T-helper 17 cell (primary cell): ENCODE measurements around the gene ODAD3. TPM values are rescaled to one million over a fixed set of nuclear protein-coding genes. Genes with fewer than 3 reads are reported as not detected.
"Not testable (repeated sequence)": the region's sequence is repeated elsewhere in the genome, so short reads cannot be mapped to it uniquely, and the experiment has no call there.

Experiments
- ATAC-seq: fragments of 150-1000 bp; cut with Tn5 transposase; 2 replicates; pipeline ENCODE4 v1.10.0; 2021; ENCODE audit warnings: mild to moderate bottlenecking, moderate library complexity
- DNase-seq, 3 donors: peaks; one replicate each; pipeline versions ENCODE4 v3.0.0 to v3.0.0-alpha.2; 2020 to 2021
- H3K9me3 ChIP-seq: one replicate; pipeline ENCODE4 v1.7.0; 2013; ENCODE audit warnings: low read length, mild to moderate bottlenecking; ENCODE audit not compliant: control insufficient read depth, poor library complexity, severe bottlenecking
- H3K27ac Mint-ChIP-seq: one replicate; pipeline ENCODE4 v1.8.0; 2022; ENCODE audit warnings: mild to moderate bottlenecking, moderate library complexity, mixed read lengths
- H3K27me3 Mint-ChIP-seq: one replicate; pipeline ENCODE4 v1.8.0; 2022; ENCODE audit warnings: mixed read lengths
- H3K36me3 Mint-ChIP-seq: one replicate; pipeline ENCODE4 v1.8.0; 2022; ENCODE audit warnings: low read depth, mixed read lengths
- H3K4me1 Mint-ChIP-seq: one replicate; pipeline ENCODE4 v1.8.0; 2022; ENCODE audit warnings: mild to moderate bottlenecking, mixed read lengths
- H3K4me3 Mint-ChIP-seq: one replicate; pipeline ENCODE4 v1.8.0; 2022; ENCODE audit warnings: mild to moderate bottlenecking, moderate library complexity, mixed read lengths
- total RNA-seq, 4 donors: library from RNA in 2 of 4; stranded (reverse) in 2 of 4; gene quantifications; one replicate each; pipeline ENCODE4 v1.2.3 and lab custom pipeline; 2022 to 2026

Gene ODAD3
- total RNA-seq, 2 donors from 2014 or later, result not detected

DNA sequence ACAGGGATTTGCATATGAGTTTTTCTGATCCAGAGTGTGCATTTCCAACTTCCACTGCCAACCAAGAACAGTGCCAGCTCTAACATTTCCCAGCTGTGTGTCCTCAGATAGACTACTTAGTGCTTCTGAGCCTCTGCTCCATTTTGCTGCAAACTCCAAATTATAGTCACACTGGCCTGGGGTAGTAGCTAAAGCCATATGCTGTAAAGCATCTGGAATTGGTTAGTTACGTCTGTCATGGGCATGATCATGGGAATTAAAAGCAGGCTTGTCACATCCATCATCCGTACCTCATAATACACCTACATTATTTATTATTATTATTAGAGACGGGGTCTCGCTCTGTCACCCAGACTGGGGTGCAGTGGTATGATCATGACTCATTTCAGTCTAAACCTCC is 38.8 kb upstream of the ODAD3 start:
- no peaks in the 10 kb centered on the region for H3K9me3 ChIP-seq
- no peak overlapping the region for H3K27ac Mint-ChIP-seq
- peaks cover 20% of the 10 kb centered on the region for H3K27me3 Mint-ChIP-seq
- H3K4me1 Mint-ChIP-seq, result peaks cover 2% of the 10 kb centered on the region
- ATAC-seq (no peak), DNase-seq (no peak)
- H3K36me3 Mint-ChIP-seq, result no peaks in the 10 kb centered on the region
- H3K4me3 Mint-ChIP-seq, result no peak overlapping the region

DNA sequence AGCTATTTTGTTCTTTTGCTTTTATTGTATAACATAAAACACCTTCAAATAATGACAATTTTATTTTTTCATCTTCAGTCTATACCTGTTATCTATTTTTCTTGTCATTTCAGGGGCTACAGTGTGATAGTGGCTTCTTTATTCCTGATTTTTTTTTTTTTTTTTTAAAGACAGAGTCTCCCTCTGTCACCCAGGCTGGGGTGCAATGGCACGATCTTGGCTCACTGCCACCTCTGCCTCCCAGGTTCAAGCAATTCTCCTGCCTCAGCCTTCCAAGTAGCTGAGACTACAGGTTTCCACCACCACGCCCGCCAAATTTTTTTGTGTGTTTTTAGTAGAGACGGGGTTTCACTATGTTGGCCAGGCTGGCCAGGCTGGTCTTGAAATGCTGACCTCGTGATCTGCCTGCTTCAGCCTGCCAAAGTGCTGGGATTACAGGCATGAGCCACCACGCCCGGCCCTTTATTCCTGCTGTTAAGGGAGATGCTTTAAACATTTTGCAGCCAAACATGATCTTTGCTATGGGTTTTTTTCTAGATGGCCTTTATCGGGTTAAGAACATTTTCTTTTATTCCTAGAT is 33.4 kb upstream of the ODAD3 start:
- not testable (repeated sequence) for H3K4me1 Mint-ChIP-seq, H3K36me3 Mint-ChIP-seq, H3K9me3 ChIP-seq, H3K4me3 Mint-ChIP-seq, H3K27me3 Mint-ChIP-seq, H3K27ac Mint-ChIP-seq, ATAC-seq, DNase-seq

- no peaks in the 10 kb centered on the region for H3K9me3 ChIP-seq
- no peak overlapping the region for H3K27ac Mint-ChIP-seq
- ATAC-seq, result no peak
- no peaks in the 10 kb centered on the region for H3K36me3 Mint-ChIP-seq
- no peak overlapping the region for H3K4me3 Mint-ChIP-seq
- H3K4me1 Mint-ChIP-seq, result peaks cover 5% of the 10 kb centered on the region
- DNase-seq, result no peak
- no peaks in the 10 kb centered on the region for H3K27me3 Mint-ChIP-seq
Measured at GRCh38 chr19:11465600-11465999, 30.7 kb upstream of the ODAD3 start.

GRCh38 chr19:11464333-11465265 is 29.7 kb upstream of the ODAD3 start:
- Mint-ChIP-seq H3K4me3 (no peak overlapping the region), H3K27ac (no peak overlapping the region), H3K36me3 (peaks cover 2% of the 10 kb centered on the region), H3K4me1 (peaks cover 5% of the 10 kb centered on the region), H3K27me3 (peaks cover 7% of the 10 kb centered on the region)
- no peaks in the 10 kb centered on the region for H3K9me3 ChIP-seq
- no peak for ATAC-seq
- DNase-seq, result no peak

DNA sequence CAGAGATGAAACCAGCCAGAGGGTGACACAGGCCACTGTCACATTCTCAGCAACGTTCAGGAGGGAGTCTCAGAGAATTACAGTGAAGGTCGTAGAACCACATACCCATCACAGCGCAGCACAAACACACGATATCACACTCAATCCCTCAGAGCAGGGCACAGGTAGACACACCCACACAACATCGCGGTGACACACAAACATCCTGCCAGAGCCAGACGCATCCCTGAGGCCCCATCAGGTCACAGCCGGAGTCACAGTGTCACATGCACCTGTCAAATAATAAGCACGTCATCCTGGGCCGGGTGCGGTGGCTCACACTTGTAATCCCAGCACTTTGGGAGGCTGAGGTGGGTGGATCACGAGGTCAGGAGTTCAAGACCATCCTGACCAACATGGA is 28.5 kb upstream of the ODAD3 start:
- no peak overlapping the region for H3K27ac Mint-ChIP-seq
- peak; percentile 82 for ATAC-seq
- H3K27me3 Mint-ChIP-seq, result peaks cover 11% of the 10 kb centered on the region
- peaks cover 2% of the 10 kb centered on the region for H3K36me3 Mint-ChIP-seq
- peaks cover 5% of the 10 kb centered on the region for H3K4me1 Mint-ChIP-seq
- no peak for DNase-seq
- H3K4me3 Mint-ChIP-seq, result no peak overlapping the region
- no peaks in the 10 kb centered on the region for H3K9me3 ChIP-seq

GRCh38 chr19:11461453-11461852 is 26.5 kb upstream of the ODAD3 start:
- no peak overlapping the region for H3K27ac Mint-ChIP-seq
- no peaks in the 10 kb centered on the region for H3K9me3 ChIP-seq
- peaks cover 2% of the 10 kb centered on the region for H3K36me3 Mint-ChIP-seq
- DNase-seq (no peak), ATAC-seq (no peak)
- H3K4me1 Mint-ChIP-seq, result peaks cover 5% of the 10 kb centered on the region
- H3K4me3 Mint-ChIP-seq, result no peak overlapping the region
- peaks cover 18% of the 10 kb centered on the region for H3K27me3 Mint-ChIP-seq

DNA sequence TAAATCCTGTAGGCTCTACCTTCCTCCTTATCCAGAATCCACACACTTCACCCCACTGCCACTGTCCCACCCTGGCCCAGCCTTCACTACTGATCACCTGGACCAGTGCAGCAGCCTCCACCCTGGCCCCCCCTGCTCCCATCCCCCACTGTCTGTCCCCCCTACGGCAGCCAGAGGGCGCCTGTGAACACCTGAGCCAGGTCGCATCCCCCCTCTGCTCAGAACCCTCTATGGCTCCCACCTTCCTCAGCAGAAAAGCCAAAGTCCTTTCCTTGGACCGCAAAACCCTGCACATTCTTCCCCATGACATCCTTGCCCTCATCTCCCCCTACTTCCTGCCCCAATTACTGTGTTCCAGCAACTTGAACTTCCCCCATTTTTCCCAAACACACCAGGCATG is 25.3 kb upstream of the ODAD3 start:
- peaks cover 3% of the 10 kb centered on the region for H3K4me1 Mint-ChIP-seq
- H3K27ac Mint-ChIP-seq, result no peak overlapping the region
- no peak overlapping the region for H3K4me3 Mint-ChIP-seq
- H3K36me3 Mint-ChIP-seq, result peaks cover 2% of the 10 kb centered on the region
- peaks cover 18% of the 10 kb centered on the region for H3K27me3 Mint-ChIP-seq
- DNase-seq (no peak), ATAC-seq (no peak)
- H3K9me3 ChIP-seq, result no peaks in the 10 kb centered on the region

GRCh38 chr19:11458912-11459311 is 24.0 kb upstream of the ODAD3 start:
- DNase-seq, result not testable (repeated sequence)
- H3K27me3 Mint-ChIP-seq, result peaks cover 18% of the 10 kb centered on the region

DNA sequence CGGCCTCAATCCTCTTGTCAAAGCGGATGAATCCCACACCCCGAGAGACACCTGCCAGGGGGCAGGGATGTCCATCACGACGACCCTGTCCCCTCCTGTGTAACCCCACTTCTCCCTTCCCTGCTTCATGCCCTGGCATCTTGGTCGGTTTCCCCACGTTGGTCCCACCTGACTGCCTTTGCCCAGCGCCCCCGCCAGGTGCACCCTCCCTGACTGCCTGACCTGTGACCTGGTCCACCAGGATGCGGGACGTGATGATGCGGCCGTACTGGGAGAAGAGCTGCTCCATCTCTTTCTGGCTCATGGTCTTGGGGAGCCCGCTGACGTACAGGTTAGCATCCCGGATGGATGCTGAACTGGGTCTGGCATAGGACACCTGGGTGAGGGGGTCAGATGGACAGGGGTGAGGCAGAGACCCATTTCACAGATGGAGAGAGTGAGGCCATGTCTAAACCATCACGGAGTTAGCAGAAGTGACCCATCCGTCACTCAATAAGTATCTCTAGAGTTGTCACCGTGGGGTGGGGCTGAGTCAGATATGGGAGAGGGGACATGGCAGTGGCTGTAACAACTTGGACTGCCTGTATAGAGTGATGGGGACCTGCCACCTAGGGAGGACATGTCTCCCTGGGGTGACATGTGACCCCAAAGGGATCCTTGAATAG is 23.4 kb upstream of the ODAD3 start:
- Mint-ChIP-seq H3K36me3 (peaks cover 2% of the 10 kb centered on the region), H3K27ac (no peak overlapping the region), H3K4me3 (peak overlapping the region; percentile 7), H3K4me1 (no peaks in the 10 kb centered on the region), H3K27me3 (peaks cover 18% of the 10 kb centered on the region)
- H3K9me3 ChIP-seq, result no peaks in the 10 kb centered on the region
- DNase-seq (no peak), ATAC-seq (no peak)

More at GRCh38 chr19:11458912-11459311, 24.0 kb upstream of the ODAD3 start:
- not testable (repeated sequence) for H3K4me1 Mint-ChIP-seq, H3K27ac Mint-ChIP-seq, ATAC-seq, H3K9me3 ChIP-seq, H3K4me3 Mint-ChIP-seq, H3K36me3 Mint-ChIP-seq

- no peak overlapping the region for H3K27ac Mint-ChIP-seq
- no peak overlapping the region for H3K4me3 Mint-ChIP-seq
- no peaks in the 10 kb centered on the region for H3K4me1 Mint-ChIP-seq
- no peak for ATAC-seq
- peaks cover 18% of the 10 kb centered on the region for H3K27me3 Mint-ChIP-seq
- H3K36me3 Mint-ChIP-seq, result peaks cover 2% of the 10 kb centered on the region
- no peak for DNase-seq
- H3K9me3 ChIP-seq, result no peaks in the 10 kb centered on the region
Measured at GRCh38 chr19:11457831-11458230, 22.9 kb upstream of the ODAD3 start.

- H3K9me3 ChIP-seq, result no peaks in the 10 kb centered on the region
- Mint-ChIP-seq H3K27ac (no peak overlapping the region), H3K4me1 (peaks cover 2% of the 10 kb centered on the region), H3K27me3 (peaks cover 18% of the 10 kb centered on the region), H3K4me3 (no peak overlapping the region), H3K36me3 (peaks cover 2% of the 10 kb centered on the region)
- DNase-seq (no peak), ATAC-seq (no peak)
Measured at GRCh38 chr19:11457115-11457514, 22.2 kb upstream of the ODAD3 start.

DNA sequence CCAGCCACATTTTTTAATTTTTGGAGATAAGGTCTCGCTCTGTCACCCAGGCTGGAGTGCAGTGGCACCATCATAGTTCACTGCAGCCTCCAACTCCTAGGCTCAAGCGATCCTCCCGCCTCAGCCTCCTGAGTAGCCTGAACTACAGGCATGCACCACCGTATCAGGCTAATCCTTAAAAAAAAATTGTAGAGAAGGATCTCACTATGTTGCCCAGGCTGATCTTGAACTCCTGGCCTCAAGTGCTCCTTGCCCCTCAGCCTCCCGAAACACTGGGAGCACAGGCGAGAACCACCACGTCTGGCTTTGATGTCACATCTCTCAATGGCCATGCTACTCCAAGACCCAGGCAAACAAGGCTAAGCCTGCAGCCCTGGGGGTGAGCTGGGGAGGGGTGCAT is 21.7 kb upstream of the ODAD3 start:
- Mint-ChIP-seq H3K4me3 (no peak overlapping the region), H3K27me3 (peaks cover 18% of the 10 kb centered on the region), H3K4me1 (peaks cover 2% of the 10 kb centered on the region), H3K27ac (no peak overlapping the region), H3K36me3 (peaks cover 2% of the 10 kb centered on the region)
- ATAC-seq (no peak), DNase-seq (no peak)
- no peaks in the 10 kb centered on the region for H3K9me3 ChIP-seq

- not testable (repeated sequence) for H3K9me3 ChIP-seq, H3K4me1 Mint-ChIP-seq, H3K36me3 Mint-ChIP-seq, H3K27ac Mint-ChIP-seq, ATAC-seq, DNase-seq, H3K4me3 Mint-ChIP-seq
- H3K27me3 Mint-ChIP-seq, result peaks cover 17% of the 10 kb centered on the region
Measured at GRCh38 chr19:11455233-11455554, 20.3 kb upstream of the ODAD3 start.
